GM10248 (cell line): ENCODE data around the gene HSPA5.
A peak's percentile ranks its signal among the peaks of the same experiment; 100 is the strongest.
"Not testable (repeated sequence)": the region's sequence is repeated elsewhere in the genome, so short reads cannot be mapped to it uniquely, and the experiment has no call there.

Experiments used
- CTCF ChIA-PET: fragments of 300-600 bp; sonication (Branson Sonifier 250); formaldehyde crosslinking; extraction: SDS; loops from one replicate; lab custom pipeline; 2021; ENCODE audit warnings: antibody characterized with exemption; lab: Yijun Ruan, JAX
- POLR2A ChIA-PET: fragments of 350-650 bp; sonication (Branson Sonifier 250); formaldehyde crosslinking; extraction: SDS; loops from one replicate; lab custom pipeline; 2020; ENCODE audit warnings: antibody characterized with exemption; lab: Yijun Ruan, JAX
- DNase-seq: peaks from one replicate; pipeline ENCODE4 v3.0.0; 2012; ENCODE audit errors: extremely low spot score
- CTCF ChIP-seq: IDR thresholded peaks from 2 replicates; pipeline ENCODE4 v1.5.1; 2012; ENCODE audit warnings: mild to moderate bottlenecking, low read depth; ENCODE audit errors: extremely low read depth, missing control alignments, control extremely low read depth

Gene HSPA5

DNA sequence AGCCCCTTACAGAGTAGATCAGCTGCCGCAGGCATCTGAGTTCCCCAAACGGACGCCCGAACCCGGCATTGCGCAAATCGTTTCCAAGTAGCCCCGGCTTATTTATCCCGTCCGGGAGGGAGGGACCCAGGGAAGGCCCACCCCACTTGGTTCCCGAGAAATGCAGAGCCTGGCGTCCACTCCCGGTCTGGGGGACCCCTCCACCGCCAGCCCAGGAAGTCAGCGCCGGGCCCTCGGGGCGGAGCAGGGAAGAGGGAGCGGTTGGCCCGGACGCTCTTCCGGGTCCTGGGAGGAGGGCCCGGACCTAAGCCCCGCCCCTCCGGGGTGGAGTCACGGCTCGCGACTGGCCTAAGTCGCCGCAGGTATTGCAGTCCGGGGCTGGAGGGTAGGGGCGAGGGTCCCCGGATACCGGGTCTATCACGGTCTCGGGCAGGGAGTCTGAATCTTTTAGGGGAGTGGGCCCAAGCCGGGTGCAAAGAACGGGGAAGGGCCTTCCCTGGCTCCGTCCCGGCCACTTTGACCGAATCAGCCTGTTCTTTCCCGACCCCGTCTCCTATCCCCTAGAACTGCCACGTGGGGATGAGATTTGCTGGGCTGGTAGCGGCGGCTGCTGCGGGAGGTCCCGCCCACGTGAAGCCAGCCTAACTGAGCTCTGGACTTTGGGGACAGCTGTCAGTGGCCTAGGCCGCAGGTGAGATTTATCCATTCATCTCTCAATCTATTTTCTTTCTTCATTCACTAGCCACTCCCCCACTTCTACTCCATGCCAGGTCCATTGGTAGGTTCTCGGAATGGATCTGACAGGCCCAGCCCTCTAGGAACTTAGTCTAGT, 40.7 kb downstream of the HSPA5 start, which contains the start of gene RABEPK:
RABEPK (plus strand) TSS at position 327 of the 832 bp plus-strand sequence. CDS start 2,472 bp downstream, outside the sequence.
- peak; percentile 98 for DNase-seq
- TF ChIP-seq CTCF, result no peak
- CTCF ChIA-PET, result interaction anchor here (1.2 to 1.5 kb wide), 3 partner anchors 10 to 347 kb away, joined by 3 to 4 read pairs (median 3); partner anchors contain the start of gene WDR38
- POLR2A ChIA-PET, result interaction anchor here (0.6 to 0.9 kb wide), 2 partner anchors 32 to 56 kb away, joined by 3 read pairs; no protein-coding TSS in a partner anchor

GRCh38 chr9:125195591-125195990, 45.6 kb downstream of the HSPA5 start:
- CTCF ChIA-PET, DNase-seq: not testable (repeated sequence)
- POLR2A ChIA-PET, result interaction anchor here (0.6 kb wide), 1 partner anchor 41 kb away, joined by 5 read pairs; no protein-coding TSS in a partner anchor

GRCh38 chr9:125194466-125194865, 46.7 kb downstream of the HSPA5 start:
- DNase-seq, CTCF ChIA-PET, POLR2A ChIA-PET: not testable (repeated sequence)

DNA sequence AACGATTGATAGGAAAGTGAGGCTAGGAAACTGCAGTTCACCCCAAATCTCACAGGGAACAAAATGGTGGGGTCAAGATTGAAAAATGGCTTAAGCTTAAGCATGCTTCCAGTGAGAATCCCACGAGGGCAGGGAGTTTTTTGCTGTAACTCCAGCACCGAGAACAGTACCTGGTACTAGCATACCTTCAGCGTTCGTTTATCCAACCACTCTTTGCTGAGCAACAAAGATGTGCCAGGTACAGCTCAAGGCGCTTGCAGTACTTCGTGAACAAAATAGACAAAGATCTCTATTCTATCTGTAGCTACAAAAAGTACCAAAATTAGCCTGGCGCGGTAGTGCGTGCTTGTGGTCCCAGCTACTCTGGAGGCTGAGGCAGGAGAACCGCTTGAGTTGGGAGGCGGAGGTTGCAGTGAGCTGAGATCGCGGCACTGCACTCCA, 50.8 kb downstream of the HSPA5 start:
- ChIA-PET CTCF (interaction anchor here (1.2 to 1.3 kb wide), 2 partner anchors 11 to 338 kb away, joined by 3 to 4 read pairs; partner anchors contain the start of gene WDR38), POLR2A (no interaction called here)

DNA sequence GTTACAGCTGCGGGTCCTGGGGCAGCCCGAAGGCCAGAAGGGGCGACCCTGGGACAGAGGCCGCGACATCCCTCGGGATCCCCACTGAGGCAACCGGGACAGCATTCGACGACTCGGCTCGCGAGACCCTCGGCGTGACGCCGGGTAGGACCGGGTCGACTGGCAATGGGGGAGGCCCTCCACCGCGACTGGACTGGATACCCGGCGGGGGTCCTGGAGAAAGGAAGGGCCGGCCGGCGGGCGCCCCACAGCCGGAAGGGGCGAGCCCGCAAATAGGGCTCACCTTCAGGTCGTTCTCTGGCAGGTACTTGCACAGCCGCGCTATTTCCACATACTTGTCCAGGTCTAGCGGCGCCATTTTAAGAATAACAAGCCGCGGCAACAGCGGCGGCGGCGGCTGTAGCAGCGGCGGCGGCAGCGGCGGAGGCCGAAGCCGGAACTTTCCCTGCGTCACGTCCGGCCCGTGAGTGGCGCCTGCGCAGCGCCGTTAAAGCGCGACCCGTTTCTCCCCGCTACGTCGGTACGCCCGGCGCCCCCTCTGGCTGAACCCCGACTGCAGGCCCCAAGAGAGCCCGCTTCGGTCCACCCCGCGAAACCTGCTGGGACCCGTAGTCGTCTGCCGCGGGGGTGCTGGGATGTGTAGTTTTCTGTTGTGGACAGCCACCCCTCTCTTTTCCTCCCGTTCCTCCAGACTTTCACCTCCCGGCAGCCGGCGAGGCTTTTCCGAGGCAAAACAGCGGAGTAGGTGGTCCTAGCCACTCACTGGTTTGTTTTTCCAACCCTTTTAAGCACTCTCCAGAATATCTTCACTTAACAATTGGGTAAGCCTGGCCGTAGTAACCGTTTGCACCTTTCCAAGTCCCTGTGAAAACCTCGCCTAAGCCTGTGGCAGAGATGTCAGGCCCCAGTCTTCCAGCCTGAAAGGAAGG, 51.5 kb downstream of the HSPA5 start, which contains the start of gene PPP6C:
PPP6C (minus strand) TSS at position 443 of the 929 bp plus-strand sequence; CDS start at position 358, 85 bp downstream.
- DNase-seq, result peak; percentile 98
- TF ChIP-seq CTCF, result peak; percentile 87
- CTCF ChIA-PET, result interaction anchor here (1.2 to 1.3 kb wide), 2 partner anchors 12 to 337 kb away, joined by 3 to 4 read pairs; partner anchors contain the start of gene WDR38
- POLR2A ChIA-PET, result no interaction called here

More for the DNA sequence above, 50.8 kb downstream of the HSPA5 start:
- TF ChIP-seq CTCF, result no peak
- no peak for DNase-seq

DNA sequence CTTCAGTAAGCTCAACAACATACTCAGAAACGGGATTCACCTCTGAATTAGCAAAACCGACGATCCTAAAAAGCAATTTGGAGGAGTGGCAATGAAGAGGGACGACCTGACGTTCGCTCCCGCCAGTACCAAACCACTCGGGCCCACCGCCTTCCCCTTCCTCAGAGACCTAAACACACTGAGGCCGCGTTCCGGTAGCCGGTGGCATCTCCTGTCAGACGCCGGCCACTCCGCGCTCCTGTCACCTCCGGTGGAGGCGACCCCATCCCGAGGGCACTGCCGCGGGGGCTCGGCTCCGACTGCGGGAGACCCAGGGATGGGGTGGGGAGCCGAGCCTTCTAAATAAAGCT, 52.2 kb downstream of the HSPA5 start:
- DNase-seq, result no peak
- POLR2A ChIA-PET, result no interaction called here
- CTCF ChIA-PET, result no interaction called here
- no peak for TF ChIP-seq CTCF
